CD4-positive, alpha-beta T cell (primary cell): ENCODE results near the gene ZBTB47. TPM values are rescaled to one million over a fixed set of nuclear protein-coding genes. Genes with fewer than 3 reads are reported as not detected.

Experiments
- ATAC-seq: fragments of 200-7000 bp; cut with Tn5 transposase; one replicate; pipeline ENCODE4 v1.10.0; 2022; ENCODE audit warnings: mild to moderate bottlenecking; ENCODE audit not compliant: poor library complexity
- CTCF ChIA-PET: fragments of 350-600 bp; sonication (Branson Sonifier 250); formaldehyde crosslinking; loops from one replicate; lab custom pipeline; 2021; ENCODE audit warnings: antibody characterized with exemption, inconsistent platforms; lab: Charles Lee
- POLR2A ChIA-PET: fragments of 350-600 bp; sonication (Branson Sonifier 250); formaldehyde crosslinking; loops from one replicate; lab custom pipeline; 2021; ENCODE audit warnings: antibody characterized with exemption, inconsistent platforms; lab: Charles Lee
- DNase-seq, 14 experiments: peaks; one replicate each; pipeline ENCODE4 v3.0.0-alpha.2; 2013 to 2020; ENCODE audit warnings: mixed read lengths in 2 of 14
- H3K27ac ChIP-seq, 2 donors: one replicate each; pipeline versions ENCODE4 v1.5.1 to v1.7.0; 2013; ENCODE audit warnings: low read length in 2 of 2, low read depth in 1 of 2, mild to moderate bottlenecking in 1 of 2
- H3K27me3 ChIP-seq, 2 experiments: 1 replicate in 1 of 2; 2 replicates in 1 of 2; pipeline versions ENCODE4 v1.6.1 to v1.7.0; 2013; ENCODE audit warnings: low read length in 2 of 2, control low read depth in 1 of 2, mild to moderate bottlenecking in 1 of 2, moderate library complexity in 1 of 2; ENCODE audit not compliant: insufficient read depth in 2 of 2, control insufficient read depth in 1 of 2
- H3K36me3 ChIP-seq: one replicate; pipeline ENCODE4 v1.6.1; 2013; ENCODE audit warnings: low read length, control low read depth; ENCODE audit not compliant: insufficient read depth
- H3K4me1 ChIP-seq: one replicate; pipeline ENCODE4 v1.6.1; 2013; ENCODE audit warnings: low read length, control low read depth; ENCODE audit not compliant: insufficient read depth
- H3K4me3 ChIP-seq: one replicate; pipeline ENCODE4 v1.5.1; 2013; ENCODE audit warnings: mild to moderate bottlenecking, low read length, moderate library complexity
- H3K9me3 ChIP-seq, 2 experiments: 1 replicate in 1 of 2; 2 replicates in 1 of 2; pipeline versions ENCODE4 v1.6.1 to v1.7.0; 2013; ENCODE audit warnings: low read length in 2 of 2, mild to moderate bottlenecking in 2 of 2, control low read depth in 1 of 2, moderate library complexity in 1 of 2; ENCODE audit not compliant: control insufficient read depth in 1 of 2, insufficient read depth in 1 of 2
- H3K27ac Mint-ChIP-seq: one replicate; pipeline ENCODE4 v1.8.0; 2020; ENCODE audit warnings: mixed read lengths
- H3K27me3 Mint-ChIP-seq: one replicate; pipeline ENCODE4 v1.8.0; 2021; ENCODE audit warnings: mixed read lengths
- H3K36me3 Mint-ChIP-seq: one replicate; pipeline ENCODE4 v1.8.0; 2021; ENCODE audit warnings: low read depth, mixed read lengths
- H3K4me1 Mint-ChIP-seq: one replicate; pipeline ENCODE4 v1.8.0; 2021; ENCODE audit warnings: low read depth, mixed read lengths
- H3K4me3 Mint-ChIP-seq: one replicate; pipeline ENCODE4 v1.8.0; 2020; ENCODE audit warnings: mild to moderate bottlenecking, mixed read lengths
- H3K9me3 Mint-ChIP-seq: one replicate; pipeline ENCODE4 v1.8.0; 2020; ENCODE audit warnings: mixed read lengths
- CTCF ChIP-seq: fragments of 200-600 bp; IDR thresholded peaks from one replicate; pipeline ENCODE4 v1.8.0; 2022; ENCODE audit warnings: antibody characterized with exemption, mild to moderate bottlenecking
- intact Hi-C, 2 experiments: fragments of 100-400 bp; cut with DNase I in 1 of 2; cut with micrococcal nuclease in 1 of 2; formaldehyde crosslinking; loops; one replicate each; pipeline versions ENCODE4 v1.15.1 to v1.9.0; 2023 to 2025; cut with DNase I, micrococcal nuclease
- total RNA-seq, 174 experiments: library from RNA in 2 of 174; stranded (reverse) in 2 of 174; gene quantifications; one replicate each; pipeline ENCODE4 v1.2.3 and lab custom pipeline; 2021 to 2026

Gene ZBTB47
- total RNA-seq, 2 experiments from 2014 or later: 0.47 to 0.80 TPM

- ChIA-PET CTCF (no interaction called here), POLR2A (no interaction called here)
- Histone ChIP-seq H3K4me1 (no peaks in the 10 kb centered on the region), H3K27ac (no peak overlapping the region), H3K36me3 (no peaks in the 10 kb centered on the region), H3K27me3 (no peaks in the 10 kb centered on the region), H3K4me3 (no peak overlapping the region), H3K9me3 (peaks cover 0 to 15% of the 10 kb centered on the region in 2 experiments)
- ATAC-seq (no peak), DNase-seq (no peak)
- no peak overlapping the region for H3K4me3 Mint-ChIP-seq
- no peaks in the 10 kb centered on the region for H3K4me1 Mint-ChIP-seq
- TF ChIP-seq CTCF: no peak
- H3K27me3 Mint-ChIP-seq: no peaks in the 10 kb centered on the region
- H3K27ac Mint-ChIP-seq: no peak overlapping the region
- intact Hi-C loops: no loop called here
- H3K9me3 Mint-ChIP-seq: peaks cover 3% of the 10 kb centered on the region
- H3K36me3 Mint-ChIP-seq: no peaks in the 10 kb centered on the region
Measured at GRCh38 chr3:42670051-42670576, 16.6 kb downstream of the ZBTB47 start.

GRCh38 chr3:42670670-42671069 is 17.2 kb downstream of the ZBTB47 start:
- no peaks in the 10 kb centered on the region for H3K36me3 Mint-ChIP-seq
- ATAC-seq: no peak
- no peaks in the 10 kb centered on the region for H3K27me3 Mint-ChIP-seq
- no peak overlapping the region for H3K27ac ChIP-seq
- H3K9me3 ChIP-seq: peaks cover 0 to 15% of the 10 kb centered on the region in 2 experiments
- H3K4me3 Mint-ChIP-seq: no peak overlapping the region
- H3K4me1 Mint-ChIP-seq: no peaks in the 10 kb centered on the region
- no peak overlapping the region for H3K27ac Mint-ChIP-seq
- TF ChIP-seq CTCF: no peak
- H3K9me3 Mint-ChIP-seq: peaks cover 3% of the 10 kb centered on the region
- H3K4me3 ChIP-seq: no peak overlapping the region
- intact Hi-C loops: no loop called here
- no peaks in the 10 kb centered on the region for H3K27me3 ChIP-seq
- CTCF ChIA-PET: no interaction called here
- H3K4me1 ChIP-seq: no peaks in the 10 kb centered on the region
- POLR2A ChIA-PET: no interaction called here
- no peaks in the 10 kb centered on the region for H3K36me3 ChIP-seq
- DNase-seq: no peak

GRCh38 chr3:42672515-42672914 is 19.0 kb downstream of the ZBTB47 start:
- H3K4me1 Mint-ChIP-seq: no peaks in the 10 kb centered on the region
- Histone ChIP-seq H3K27me3 (no peaks in the 10 kb centered on the region), H3K9me3 (peaks cover 5 to 14% of the 10 kb centered on the region in 2 experiments), H3K4me1 (no peaks in the 10 kb centered on the region), H3K27ac (no peak overlapping the region), H3K4me3 (no peak overlapping the region), H3K36me3 (no peaks in the 10 kb centered on the region)
- no peak overlapping the region for H3K4me3 Mint-ChIP-seq
- no peaks in the 10 kb centered on the region for H3K27me3 Mint-ChIP-seq
- intact Hi-C loops: no loop called here
- DNase-seq (no peak), ATAC-seq (no peak)
- POLR2A ChIA-PET: no interaction called here
- no peak overlapping the region for H3K27ac Mint-ChIP-seq
- H3K9me3 Mint-ChIP-seq: peaks cover 3% of the 10 kb centered on the region
- no peaks in the 10 kb centered on the region for H3K36me3 Mint-ChIP-seq
- TF ChIP-seq CTCF: no peak
- CTCF ChIA-PET: no interaction called here
